Stimulated activated CD4-positive, alpha-beta T cell treated with anti-CD3 and anti-CD28 coated beads, Interleukin-1b, Interleukin-23, amount 100 ng/mL, for 4 hours (primary cell): ENCODE measurements around the gene NKAIN2.
"Not testable (repeated sequence)": the region's sequence is repeated elsewhere in the genome, so short reads cannot be mapped to it uniquely, and the experiment has no call there.

Experiments used
- DNase-seq, 2 donors: peaks; one replicate each; pipeline ENCODE4 v3.0.0-alpha.2; 2020; ENCODE audit warnings: low read depth in 2 of 2

Gene NKAIN2

DNA sequence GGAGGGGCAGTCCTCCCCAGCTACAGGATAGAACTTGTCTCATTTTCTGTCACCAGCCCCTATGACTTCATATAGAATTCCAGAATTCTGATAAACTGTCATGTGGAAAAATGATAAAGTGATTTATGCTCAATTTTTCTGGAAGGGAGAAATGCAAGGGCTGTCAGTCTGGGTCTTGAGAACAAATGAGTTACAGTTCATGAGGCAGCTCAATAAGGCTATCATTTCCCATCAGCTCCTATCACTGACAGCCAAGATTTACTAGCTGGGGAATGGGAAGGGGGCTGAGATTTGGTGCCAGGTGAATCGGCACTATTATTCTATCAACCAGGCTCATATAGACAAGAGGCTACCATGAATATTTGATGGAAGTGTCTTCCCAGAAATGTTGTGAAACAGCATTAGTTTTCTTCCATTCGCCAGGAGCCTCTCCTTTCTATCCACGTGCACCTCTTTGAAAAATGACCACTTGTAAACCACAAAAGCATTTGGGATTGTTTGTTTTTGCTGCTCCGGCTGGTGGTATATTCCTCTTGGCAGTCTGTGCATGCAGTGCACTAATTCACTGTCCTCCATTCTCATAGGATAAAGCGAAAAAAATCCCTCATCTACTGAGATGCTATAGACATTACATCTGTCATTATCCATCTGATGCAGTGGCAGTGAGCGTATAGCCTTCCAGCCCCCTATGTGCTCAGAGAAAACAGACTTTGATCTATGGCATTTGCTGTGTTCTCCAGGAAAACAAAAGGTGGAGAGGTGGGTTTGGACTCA is 629.9 kb downstream of the NKAIN2 start:
- no peak for DNase-seq

DNA sequence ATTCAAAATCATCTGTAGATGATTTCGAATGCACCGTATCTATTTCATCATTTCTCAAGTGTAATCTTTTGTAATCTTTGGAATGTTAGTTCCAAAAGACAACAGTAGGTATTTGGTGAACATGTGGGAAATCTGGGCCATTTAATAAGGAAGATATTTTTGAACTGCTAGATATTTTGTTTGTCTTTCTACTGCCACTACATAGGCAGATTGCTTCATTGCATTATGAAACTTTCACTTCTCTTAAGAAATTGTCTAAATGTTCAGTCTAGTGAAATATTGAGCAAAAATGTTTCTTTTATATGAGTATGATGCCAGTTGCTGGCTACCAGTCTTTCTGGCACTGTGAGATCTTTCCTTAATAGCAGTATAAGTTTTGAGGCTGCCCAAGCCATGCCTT is 630.8 kb downstream of the NKAIN2 start:
- no peak for DNase-seq

- DNase-seq = no peak
Measured at GRCh38 chr6:124436803-124437202, 633.1 kb downstream of the NKAIN2 start.

DNA sequence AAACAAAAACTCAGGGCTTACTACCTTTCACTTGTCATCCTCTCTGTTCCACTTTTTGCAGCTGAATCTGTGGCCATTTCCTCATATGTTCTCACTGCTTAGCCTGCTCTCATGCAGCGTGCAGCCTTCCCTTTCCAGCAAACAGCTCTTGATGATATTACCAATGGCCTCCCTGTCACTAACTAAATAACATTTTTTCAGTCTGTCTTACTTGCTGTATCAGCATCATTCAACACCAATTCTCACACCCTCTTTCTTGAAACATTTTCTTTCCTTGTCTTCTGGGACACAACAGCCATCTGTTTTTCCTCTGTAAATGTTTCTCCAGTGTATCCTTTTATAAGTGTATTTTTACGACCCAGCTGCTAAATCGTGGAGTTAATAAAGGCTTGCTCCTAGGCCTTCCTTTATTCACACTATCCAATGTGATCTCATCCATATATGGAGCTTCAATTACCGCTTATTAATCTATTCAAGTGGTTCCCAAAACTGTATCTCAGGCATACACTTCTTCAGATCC is 634.9 kb downstream of the NKAIN2 start:
- DNase-seq = no peak

DNA sequence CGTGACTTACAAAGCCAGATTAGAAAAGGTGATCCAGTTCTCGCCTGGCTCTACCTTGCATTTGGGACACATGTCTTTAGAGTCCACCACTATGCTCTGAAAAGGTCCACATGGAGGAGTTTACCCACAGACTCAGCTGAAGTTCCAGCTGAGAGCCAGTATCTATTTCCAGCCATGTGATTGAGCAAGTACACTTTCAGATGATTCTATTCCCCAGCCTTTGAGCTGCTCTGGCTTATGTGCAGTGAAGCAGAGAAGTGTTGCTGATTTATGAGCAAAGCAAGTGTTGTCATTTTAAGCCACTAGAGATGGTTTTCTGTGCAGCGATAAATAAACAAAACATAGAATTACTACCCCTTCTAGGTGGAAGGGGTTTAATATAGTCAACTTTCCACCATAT is 637.8 kb downstream of the NKAIN2 start:
- no peak for DNase-seq

GRCh38 chr6:124443541-124443940 is 639.9 kb downstream of the NKAIN2 start:
- DNase-seq = no peak

- DNase-seq = no peak
Measured at GRCh38 chr6:124445581-124445980, 641.9 kb downstream of the NKAIN2 start.

- no peak for DNase-seq
Measured at GRCh38 chr6:124446961-124447360, 643.3 kb downstream of the NKAIN2 start.

GRCh38 chr6:124459268-124459667 is 655.6 kb downstream of the NKAIN2 start:
- no peak for DNase-seq

- DNase-seq = no peak
Measured at GRCh38 chr6:124462750-124463149, 659.1 kb downstream of the NKAIN2 start.

- no peak for DNase-seq
Measured at GRCh38 chr6:124463271-124463670, 659.6 kb downstream of the NKAIN2 start.

DNA sequence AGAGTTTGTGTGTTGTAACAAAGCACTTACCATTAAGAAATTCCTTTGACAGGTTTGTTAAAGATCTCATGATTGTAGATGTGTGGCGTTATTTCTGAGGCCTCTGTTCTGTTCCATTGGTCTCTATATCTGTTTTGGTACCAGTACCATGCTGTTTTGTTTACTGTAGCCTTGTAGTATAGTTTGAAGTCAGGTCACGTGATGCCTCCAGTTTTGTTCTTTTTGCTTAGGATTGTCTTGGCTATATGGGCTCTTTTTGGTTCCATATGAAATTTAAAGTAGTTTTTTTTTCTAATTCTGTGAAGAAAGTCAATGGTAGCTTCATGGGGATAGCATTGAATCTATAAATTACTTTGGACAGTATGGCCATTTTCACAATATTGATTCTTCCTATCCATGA is 660.9 kb downstream of the NKAIN2 start:
- DNase-seq = not testable (repeated sequence)

DNA sequence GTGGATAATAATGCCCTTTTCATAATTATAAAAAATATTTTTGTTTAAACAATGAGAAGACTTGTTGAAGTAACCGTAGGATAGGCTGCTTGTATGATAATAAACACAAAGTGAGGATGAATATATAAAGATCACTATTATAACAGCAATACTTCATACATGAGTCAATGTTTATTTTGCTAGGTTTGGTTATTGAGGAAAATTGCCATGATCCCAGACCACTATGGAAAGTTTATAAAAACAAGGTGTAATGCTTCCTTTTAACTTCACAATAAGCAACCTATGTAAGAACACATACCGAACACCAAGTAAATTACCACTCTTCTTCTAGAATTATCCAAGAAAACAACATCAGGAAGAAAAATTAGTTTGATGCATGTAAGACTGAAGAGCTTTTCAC is 663.3 kb downstream of the NKAIN2 start:
- no peak for DNase-seq

DNA sequence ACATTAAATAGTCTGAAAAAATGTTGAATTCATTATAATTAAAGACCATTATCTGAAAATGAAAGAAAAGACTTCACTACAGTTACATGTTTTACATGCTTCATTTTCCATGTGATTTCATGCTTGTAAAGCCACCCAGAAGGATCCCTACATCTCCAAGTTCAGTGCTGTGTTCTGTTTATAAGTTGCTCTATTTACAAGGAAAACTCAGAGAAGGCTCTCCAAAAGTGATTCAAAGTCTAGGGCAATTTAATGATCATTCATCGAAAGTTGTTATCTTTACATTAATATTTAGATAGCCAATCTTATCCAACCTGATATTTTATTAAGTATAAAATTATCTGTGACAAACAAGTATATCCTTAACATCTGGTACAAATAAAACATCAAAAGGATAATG is 663.7 kb downstream of the NKAIN2 start:
- DNase-seq = no peak

DNA sequence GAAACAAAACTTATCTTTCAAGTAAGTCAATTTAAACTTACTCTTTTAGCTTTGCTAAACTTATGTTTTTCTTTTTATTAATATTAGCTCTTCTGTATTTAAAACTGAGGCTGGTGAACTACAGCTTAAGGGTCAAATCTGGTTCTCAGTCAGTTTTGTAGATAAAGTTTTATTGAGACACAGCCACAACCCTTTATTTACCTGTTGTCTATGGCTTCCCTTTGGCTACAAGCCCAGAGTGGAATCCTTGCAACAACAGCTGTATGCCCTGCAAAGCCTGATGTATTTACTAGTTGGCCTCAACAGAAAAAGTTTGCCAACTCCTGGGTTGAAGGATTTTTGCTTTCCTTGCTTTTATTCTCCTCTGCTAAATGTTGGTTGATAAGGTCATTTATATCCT is 667.1 kb downstream of the NKAIN2 start:
- no peak for DNase-seq

DNA sequence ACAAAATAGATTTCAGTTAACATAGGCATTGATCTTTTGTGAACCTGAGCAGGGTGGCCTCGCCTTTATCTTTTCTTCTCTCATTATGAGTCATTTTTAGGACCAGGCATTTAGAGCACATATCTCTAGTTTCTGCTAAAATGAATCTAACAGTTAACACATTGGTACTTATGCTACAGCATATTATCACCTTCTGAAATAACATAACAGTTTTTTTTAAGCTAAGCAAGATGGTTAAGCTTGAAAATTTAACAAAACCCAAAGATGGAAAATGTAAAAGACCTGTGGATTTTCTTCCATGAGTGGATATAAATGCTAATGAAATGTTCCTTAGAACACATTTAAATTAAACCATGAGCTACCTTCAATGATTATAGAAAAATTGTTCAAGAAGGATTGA is 671.5 kb downstream of the NKAIN2 start:
- no peak for DNase-seq

DNA sequence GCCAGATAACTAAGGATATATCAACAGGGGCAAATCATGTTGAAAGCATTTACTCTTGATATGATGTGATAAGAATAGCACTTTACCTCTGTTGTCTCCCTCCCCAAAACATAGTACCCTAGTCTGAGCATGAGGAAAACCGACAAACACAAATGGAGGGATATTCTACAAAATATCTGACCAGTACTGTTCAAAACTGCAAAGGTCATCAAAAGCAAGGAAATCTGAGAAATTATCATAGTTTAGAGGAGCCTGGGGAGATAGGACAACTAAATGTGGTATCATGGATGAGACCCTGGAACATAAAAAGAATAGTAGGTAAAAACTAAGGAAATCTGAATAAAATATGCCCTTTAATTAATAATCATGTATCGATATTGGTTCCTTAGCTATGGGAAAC is 675.2 kb downstream of the NKAIN2 start:
- no peak for DNase-seq

DNA sequence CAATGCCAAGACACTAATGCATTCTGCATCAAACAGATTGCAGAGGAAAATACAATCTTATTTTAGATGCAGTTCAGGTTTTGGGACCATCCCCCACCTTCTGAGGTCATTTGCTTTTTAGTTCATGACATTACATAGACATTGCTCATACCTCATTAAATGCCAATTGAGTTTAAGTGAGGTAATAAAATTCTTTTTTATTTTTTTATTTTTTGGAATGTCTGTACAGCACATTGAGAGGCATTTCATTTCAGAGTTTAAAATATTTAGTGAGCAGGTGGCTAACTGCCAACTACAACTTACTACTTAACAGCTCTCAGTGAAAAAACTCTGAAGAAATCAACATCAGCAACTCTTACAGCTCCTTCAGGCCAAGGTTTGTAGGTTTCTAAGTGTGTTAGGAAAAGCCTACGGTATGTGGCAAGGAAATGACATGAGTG is 676.3 kb downstream of the NKAIN2 start:
- no peak for DNase-seq

GRCh38 chr6:124482071-124482491 is 678.4 kb downstream of the NKAIN2 start:
- no peak for DNase-seq

DNA sequence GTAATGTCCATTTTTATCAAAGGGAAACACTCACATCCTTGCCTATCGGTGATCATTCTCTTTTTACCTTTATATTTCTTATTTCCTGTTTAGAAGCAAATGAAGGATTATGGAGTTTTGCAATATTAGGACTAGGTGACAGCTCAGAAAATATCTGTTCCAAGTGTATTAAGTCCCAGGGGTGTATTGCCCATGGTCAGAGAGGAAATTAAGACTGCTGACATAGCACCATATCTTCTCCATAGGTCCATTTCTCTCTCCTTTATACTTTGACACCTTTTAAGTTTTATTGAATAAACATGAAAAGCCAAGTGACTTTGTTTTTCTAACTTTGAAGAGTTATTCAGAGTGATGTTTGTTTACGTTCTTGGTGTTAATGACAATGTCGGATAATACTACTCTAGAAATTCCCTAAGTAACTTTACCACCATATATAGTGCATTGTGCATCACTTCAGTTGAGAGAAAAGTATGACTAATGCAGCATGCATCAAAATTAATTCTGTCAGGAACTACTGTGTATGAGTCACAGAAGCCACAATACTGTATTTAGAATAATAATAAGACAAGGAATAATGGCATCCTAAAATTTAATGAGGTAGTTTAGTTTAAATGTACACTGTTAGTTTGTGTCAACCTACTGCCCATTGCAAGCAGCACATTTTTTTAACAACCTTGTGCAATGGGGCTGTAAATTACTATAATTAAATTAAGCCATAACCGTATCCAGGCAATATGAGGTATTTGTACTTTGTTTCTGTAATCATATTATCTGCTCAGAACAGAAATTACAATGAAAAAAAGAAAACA is 684.2 kb downstream of the NKAIN2 start:
- no peak for DNase-seq

DNA sequence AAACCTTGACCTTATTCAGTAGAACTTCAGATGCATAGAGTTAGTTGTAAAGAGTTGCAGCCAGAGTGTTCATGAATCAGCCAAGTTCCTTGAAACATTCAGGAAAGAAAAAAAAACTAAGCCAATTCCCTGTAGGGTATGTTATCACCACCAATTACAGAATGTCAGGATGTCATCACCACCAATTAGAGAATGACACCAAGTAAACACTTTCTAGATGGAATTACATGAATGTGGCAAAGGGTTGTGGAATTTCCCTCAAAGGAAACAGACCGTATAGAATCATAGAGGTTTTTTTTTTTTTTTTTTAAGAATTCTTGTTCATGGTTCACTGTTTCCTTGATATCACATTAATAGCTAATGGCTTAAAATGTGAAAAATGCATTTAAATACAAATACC is 686.5 kb downstream of the NKAIN2 start:
- no peak for DNase-seq

DNA sequence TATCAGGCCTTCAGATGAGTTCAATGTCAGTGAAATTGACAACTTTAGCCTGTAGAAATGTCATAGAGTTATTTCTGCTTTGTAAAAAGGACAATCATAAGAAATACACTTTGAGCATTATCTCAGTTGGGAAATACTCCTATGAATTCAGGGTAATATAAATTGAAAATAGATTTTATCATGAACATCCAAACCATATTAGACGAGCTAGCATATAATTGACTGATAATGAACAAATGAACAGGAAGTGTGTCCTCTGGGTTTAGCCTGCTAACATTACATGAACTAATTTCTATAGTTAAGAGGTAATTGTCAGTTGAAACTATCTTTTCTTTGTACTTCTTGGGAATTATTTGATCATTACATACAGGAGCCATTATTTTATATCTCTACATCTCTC is 689.6 kb downstream of the NKAIN2 start:
- no peak for DNase-seq
